Activated CD8-positive, alpha-beta memory T cell treated with anti-CD3 and anti-CD28 coated beads for 1 hour (primary cell): ENCODE results near the gene TMEM184B.

Experiments
- DNase-seq, 2 donors: peaks; one replicate each; pipeline ENCODE4 v3.0.0-alpha.2; 2020; ENCODE audit warnings: low read depth in 1 of 2; ENCODE audit errors: extremely low read depth in 1 of 2

TMEM184B gene

DNA sequence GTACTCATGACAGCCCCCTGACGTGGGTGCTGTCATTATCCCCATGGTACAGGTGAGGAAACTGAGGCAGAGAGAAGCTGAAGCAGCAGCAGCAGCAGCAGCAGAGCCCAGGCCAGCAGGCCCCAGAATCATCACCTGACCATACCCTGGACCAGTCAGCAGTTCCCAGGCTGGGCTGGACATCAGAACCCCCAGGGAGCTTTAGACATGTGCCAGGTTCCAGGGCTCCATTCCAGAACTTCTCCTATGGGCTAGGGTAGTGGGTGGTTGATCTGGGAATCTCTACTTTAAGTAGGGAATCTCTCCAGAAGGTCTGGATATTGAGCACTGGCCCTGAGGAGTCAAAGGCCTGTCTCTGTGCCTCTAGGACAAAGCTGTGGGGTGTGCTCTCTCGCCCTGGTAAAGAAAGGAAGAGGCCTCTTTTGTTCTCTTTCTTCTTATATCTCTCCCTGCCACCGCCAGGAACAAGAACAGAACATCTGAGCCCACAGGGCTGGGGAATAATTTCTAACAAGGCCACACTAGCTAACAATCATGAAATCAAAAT is 44.4 kb downstream of the TMEM184B start:
- DNase-seq: no peak

DNA sequence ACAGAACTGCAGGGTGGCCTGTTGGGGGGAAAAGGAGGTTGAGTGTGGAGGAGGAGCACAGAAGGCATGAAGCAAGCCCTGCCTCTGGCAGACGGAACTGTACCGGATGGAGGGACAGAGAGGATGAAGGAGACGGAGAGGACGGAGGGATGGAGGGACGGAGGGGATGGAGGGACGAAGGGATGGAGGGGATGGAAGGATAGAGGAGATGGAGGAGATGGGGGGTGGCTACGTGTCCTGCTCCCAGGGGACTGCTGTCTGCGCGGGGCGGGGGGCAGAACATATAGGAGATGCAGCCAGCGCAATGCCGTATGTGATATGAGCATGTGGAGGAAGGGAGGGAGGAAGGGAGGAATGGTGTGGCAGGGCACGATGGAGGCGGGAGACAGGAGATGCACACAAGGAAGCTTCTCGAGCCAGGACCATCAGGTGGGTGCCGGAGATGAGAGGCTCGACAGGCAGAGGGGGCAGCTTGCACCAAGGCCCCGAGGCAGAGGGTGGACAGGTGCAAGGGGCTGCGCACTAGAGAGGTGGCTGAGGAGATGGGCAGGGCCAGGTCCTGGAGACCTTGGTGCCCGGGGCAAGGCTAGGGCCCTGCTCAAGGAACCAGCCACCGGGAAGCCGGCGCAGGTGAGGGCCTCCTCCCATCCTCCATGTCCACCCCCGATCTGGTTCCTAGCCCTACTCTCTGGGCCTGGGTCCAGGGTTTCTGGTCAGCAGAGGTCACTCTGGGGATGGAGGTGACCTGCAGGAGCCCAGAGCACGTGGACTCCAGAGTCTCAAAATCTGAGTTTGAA is 45.8 kb downstream of the TMEM184B start:
- no peak for DNase-seq

DNA sequence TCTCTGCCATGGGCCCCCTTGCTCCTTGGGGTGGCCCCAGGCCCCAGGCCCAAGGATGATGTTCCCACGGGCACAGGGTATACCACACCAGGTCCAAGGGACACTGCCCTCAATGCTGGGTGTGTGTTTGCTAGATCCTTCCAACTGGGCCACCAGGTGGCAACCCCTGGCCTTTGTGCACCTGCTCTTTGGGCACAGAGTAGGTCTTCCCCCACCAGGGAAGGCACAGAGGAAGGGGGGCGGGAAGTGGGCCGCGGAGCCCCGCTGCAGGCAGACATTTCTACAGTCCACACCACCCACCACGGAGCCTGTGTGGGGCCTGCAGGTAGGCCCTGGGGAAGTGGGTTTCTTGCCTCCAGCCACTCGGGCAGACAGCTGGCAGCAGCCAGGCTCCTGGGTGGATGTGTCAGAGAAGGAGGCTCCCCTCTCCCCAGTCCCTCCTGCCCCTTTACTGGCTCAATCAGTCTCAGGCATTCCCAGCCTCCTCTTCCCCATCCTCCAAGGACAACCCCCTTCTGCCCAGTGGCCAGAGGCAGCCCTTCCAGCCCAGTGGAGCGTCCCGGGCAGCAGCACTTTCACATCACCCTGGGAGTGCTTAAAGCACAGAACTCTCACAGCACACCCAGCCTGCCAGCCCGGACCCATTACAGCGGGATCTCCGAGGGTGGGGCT is 49.4 kb downstream of the TMEM184B start:
- DNase-seq: no peak

DNA sequence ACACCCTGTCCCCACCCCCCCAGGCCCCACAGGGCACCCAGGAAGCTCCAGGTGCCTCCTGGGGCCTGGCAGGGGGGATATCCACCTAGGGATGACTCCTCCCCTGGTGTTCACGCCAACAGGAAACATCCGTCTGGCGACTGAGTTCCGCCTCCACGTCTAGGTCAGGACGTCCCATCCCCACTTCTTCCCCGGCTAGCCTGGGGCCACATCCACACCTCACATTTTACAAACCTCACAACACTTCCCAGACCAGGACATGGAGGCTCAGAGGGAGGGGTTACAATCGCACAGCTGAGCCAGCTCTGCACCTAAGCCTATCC is 50.1 kb downstream of the TMEM184B start:
- no peak for DNase-seq

DNA sequence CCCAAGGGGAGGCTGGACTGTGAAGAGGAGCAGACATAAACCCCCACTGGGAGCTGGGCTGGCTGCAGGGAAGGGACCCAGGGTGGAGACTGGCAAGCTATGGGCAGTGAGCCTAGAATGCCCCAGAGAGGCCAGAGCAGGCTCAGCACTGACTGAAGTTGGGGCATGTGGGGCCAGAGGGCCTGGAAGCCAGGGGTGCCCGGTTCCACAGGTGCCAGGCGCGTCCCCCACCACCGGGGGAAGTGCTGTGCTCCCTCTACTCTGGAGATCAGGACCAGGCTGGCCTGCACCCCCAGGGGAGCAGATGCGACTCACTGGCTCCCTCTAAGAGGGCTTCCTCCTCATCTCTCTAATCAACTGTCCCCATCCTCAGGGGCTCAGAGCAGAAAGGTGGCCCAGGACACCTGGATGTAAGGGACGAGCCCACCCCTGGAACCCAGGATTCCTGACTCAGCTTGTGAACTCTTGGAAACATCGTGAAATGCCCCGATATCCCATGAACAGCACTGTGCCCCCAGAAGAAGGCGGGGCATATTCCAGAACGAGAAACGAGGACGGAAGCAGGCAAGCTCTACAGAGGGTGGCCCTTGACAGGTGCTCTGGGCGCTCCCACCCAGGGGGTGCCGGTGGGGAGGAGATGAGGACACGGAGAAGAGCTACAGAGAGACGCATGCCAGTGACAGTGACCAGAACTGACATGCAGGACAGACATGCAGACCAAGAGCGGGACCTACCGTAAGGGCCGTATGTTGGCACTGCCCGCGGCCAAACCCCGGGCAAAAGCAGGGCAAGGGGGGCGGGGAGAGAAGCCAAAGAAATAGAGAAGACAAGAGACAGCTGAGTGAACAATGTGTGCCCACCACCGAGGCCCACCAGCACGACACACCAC is 50.7 kb downstream of the TMEM184B start:
- DNase-seq: no peak

DNA sequence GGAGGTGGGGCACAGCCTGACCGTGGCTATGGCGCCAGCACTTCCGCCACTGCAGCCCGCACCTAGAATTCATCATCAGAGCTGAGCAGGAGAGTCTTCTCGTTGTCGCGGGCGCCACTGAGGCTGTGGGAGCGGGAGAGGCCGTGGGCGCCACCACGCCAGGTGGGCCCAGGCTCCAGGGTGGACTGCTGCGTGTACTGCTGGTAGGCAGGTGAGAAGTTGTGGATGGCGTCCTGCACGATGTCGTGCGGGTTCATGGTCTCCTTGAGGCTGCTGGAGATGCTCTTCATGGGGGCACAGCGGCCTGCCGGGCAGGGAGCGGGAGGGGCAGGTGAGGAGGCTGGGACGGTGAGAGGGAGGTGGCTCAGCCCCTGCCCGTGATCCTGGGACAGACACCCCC is 51.4 kb downstream of the TMEM184B start:
- DNase-seq: no peak

DNA sequence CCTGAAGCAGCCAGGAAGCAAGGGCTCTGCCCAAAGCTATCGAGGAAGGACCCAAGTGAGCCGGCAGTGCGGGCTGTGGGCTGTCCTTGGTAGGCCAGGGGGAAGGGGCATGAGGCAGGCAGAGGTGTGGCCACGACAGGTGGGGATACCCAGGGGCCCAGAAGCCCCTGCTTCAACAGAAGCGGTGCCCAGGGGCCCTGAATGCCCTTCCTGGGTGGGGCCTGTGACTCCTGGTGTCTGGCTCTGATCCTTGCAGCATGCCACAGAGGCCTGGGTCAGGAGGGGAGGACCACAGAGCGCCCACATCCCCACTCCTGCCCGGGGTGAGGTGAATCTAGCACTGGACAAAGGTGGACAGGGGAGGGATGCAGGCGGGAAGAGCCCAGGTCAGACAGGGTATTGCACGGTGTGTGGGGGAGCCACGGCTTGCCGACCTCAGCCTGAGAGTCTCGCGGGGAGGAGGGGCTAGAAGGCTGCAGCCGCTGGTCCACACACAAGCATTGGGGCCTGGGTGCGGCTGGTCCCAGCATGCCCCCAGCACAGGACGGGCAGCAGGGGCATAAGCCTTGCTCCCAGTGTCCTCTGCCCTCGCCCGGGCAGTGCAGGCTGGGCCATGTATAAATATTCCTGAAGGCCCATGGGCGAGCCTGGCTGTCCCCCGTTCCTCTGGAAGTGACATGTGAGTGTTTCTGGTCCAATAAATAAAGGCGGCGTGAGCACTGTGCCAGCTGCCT is 52.0 kb downstream of the TMEM184B start:
- DNase-seq: no peak

DNA sequence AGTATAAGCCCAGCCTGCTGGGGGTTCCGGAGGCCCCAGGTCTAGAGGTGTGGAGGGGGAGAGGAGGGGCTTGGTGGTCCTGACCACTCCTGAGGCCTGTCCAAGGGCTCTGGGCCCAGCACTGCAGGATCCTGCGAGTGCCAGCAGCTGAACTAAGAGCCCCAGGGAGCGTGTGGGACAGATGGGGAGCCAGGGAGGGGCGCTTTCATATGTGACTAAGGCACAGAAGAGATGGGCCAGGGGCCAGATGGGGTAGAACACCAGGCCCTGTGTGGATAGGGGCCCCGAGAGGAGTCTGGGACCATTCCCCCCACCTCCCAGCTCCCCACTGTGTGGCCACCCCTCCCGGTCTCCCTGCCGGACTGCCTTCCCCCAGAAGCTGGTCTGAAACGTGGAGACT is 52.6 kb downstream of the TMEM184B start:
- DNase-seq: no peak

DNA sequence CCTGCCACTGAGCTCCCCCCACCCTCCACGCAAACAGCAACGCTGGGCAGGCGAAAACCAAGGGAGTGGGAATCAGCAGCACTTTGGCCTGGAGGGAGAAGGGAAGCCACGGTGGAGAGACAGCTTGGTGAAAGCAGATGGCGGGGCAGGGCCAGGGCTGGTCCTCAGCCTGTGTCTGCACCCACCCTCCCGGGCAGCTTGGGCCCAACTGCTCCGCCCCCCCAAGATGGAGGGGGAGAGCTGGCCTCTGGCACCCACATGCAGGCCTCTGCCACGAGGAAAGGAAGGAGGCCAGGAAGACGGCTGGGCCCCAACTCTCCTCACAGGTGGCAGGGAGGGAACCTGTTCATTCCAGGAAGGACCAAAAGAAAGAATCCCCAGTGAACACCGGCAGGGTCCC is 53.2 kb downstream of the TMEM184B start:
- DNase-seq: no peak

DNA sequence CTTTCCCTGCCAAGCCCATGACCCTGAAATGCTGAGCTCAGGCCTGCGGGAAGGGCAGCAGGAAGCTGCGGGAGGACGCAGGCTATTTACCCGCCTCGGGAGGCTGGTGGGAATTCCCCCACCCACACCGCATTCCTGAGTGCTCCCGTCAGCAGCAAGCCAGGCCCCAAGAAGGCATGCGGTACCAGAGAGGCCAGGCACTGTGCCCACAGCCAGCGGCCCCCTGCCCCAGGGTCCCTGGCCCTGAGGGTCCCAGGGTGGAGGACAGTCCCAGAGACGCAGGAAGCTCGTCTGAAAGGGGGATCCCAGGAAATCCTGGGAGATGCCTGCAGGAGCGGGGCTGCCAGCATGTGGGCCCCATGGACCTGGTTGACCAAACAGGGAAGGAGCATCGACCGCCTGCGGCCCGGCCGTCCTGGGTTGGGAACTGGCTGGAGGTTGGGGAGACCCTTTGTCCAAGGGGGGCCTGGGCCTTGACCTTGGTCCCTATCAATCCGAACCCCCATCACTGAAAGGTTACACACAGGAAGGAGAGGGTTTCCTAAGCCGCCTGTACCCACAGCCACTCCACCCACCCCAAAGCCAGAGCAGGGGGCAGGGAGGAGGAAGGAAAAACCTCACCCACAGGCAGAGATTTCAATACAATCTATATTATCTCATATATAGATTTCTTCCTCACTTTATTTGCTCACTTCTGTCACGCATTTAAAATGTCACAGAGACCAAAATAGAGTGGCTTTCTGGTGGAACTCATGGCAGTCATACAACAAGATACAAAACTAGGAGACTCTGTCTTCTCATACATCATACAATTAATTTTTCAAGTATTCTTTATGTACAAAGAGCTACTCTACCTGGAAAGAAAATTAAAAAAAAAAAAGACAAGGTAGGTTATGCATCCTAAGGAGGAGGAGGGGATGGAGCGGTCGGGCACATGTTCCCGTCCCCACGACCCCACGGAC is 53.9 kb downstream of the TMEM184B start:
- DNase-seq: no peak

DNA sequence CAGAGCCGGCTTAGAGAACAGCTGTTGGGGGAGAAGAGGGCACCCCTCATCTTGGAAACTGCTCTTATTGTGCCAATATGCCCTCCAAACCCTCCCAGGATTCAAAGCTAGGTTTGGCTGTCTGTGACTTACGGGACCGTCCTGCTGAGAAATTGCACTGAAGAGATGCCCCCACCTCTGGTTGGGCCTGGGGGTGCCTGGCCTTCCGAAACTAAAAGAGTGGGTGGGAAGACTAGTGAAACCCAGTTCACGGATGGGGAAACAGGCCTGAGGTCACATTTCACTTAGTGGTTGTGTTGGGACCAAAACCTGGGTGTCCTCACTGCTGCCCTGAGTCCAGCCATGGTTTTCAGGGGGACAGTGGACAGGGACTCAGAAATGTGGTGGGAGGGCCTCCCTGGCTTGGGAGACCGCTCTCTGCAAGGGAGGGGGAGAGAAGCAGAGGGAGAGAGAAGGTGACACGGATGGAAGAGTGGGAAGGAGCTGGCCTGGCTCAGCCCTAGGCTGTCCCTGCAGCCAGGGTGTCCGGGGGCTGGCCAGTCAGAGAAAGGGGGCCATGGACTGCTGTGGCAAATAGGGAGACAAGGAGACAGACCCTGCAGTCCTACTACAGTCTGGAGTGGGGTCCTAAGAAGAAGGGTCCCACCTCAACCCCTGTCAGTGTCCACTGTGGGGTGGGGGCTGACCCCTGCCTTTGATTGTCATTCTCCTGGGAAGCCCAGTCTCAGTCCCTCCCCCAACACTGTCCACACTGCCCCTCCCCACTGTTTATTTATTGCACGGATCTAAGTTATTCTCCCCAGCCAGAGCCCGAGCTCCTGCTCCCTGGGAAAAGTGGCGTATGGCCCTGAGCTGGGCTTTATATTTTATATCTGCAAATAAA is 57.4 kb downstream of the TMEM184B start:
- no peak for DNase-seq

DNA sequence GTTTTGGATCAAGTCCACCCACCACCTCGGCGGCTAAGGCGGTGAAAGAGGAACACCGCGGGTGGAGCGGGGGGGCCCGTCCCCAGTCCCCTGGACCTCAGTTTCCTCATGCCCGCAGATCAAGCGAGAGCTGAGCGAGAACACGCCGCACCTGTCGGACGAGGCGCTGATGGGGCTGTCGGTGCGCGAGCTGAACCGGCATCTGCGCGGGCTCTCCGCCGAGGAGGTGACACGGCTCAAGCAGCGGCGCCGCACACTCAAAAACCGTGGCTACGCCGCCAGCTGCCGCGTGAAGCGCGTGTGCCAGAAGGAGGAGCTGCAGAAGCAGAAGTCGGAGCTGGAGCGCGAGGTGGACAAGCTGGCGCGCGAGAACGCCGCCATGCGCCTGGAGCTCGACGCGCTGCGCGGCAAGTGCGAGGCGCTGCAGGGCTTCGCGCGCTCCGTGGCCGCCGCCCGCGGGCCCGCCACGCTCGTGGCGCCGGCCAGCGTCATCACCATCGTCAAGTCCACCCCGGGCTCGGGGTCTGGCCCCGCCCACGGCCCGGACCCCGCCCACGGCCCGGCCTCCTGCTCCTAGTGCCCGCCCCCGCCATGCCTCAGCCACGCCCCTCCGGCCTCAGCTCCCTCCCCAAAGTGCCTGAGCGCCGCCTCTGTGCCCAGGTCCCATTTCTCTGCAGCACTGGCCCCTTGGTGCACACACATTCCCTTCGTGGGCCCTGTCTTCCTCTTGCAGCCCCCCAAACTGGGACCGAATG is 58.3 kb downstream of the TMEM184B start:
- DNase-seq: peak; percentile 32 to 54

DNA sequence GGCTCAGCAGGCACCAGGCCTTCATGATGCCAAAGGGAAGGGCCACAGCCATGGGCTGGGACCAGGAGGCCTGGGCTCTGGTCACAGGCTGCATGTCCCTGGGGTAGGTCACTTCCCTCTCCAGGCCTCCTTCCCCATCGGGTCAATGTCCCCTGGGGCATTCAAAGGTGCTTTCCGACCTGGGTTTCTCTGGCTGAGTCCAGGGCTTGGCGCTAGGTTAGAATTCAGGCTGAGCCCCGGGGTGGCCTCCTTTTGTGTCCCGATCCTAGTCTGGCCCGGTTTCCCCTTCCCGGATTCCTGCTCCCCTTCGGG is 58.9 kb downstream of the TMEM184B start:
- DNase-seq: no peak

DNA sequence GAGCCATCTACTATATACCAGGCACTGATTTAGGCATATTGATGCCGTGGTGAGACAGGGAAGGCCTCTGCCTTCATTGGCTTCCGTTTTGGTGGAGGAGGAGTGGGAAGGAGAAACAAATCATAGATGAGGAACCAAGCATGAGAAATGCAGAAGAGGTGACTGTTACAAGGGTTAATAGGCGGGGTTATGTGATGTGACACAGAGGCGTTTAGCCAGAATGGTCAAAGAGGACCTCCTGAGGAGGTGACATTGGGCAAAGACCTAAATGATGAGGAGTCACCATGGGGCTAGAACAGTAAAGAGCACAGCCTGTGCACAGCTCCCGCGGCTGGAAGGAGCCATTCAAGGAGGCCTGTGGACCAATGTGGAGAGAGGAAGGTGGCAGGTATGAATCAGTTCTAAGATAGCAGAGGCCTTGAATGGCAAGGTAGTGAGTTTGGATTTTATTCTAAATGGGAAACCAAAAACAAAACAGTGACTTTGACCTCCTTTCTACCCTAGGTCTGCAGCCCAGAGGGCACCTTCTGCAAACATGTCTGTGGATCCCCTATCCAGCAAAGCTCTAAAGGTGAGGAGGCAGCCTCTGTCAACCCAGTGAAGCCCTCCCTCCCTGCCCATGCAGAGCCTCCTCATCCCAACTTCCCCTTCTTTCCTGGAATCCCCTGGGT is 59.4 kb downstream of the TMEM184B start:
- no peak for DNase-seq

DNA sequence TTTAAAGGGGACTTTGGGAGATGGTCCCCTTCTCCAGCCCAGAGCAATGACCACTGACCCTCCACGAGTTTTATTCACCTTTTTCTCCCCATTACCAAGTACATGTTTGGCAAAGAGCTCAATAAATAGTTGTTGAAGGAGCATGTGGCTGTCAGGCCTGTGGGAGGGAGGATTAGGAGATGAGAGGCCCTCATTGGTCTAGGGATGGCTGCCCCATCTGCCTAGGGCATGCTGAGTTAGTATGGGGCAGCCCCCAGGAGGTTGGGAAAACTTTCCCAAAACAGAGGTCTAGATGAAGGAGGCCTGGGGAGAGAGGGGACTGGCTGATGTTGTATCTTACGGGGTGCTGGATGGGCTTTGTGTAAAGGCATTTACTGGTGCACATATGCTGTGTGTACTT is 60.4 kb downstream of the TMEM184B start:
- DNase-seq: no peak

DNA sequence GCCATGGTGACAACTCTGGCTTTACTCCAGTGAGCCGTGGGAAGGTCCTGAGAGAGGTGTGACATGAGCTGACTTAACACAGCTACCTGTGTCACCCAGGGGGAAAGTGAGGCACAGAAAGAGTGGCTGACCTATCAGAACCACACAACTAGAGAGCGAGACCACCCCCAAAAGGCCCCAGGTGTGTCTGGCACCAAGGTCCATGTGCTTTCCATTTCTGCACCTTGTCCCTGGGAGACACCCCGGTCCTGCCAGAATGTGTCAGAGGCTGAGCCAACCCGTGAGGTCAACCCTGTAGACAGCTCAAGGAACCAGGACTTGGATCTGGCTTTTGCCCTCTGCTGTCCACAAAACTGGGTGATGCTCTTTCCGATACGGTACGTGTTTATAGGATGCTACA is 61.3 kb downstream of the TMEM184B start:
- DNase-seq: no peak

DNA sequence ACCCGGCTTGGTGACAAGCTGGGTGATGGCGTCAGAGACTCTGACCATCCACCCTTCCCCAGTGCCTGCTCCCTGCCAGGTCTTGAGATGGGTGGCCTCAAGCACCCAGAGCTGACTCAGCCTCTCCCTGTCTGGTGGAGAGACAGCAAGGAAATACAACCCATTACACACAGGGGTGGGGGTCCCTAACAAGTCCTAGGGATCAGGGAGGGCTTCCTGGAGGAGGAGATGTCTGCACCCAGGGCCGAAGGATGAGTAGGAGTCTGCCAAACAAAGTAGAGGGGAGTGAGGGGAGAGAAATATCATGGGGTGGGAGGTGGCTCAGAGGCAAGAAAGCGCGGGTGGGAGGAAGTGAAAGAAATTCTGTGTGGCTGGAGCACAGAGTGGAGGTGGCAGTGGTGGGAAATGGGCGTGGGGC is 64.2 kb downstream of the TMEM184B start:
- no peak for DNase-seq
